Measurements from ENCODE around the gene PACRG. TPM values are rescaled to one million over a fixed set of nuclear protein-coding genes. Genes with fewer than 3 reads are reported as not detected.
A peak's percentile ranks its signal among the peaks of the same experiment; 100 is the strongest.

The PACRG gene
- total RNA-seq, 1 experiment from 2014 or later, result 0.26 TPM

GRCh38 chr6:162846723-162847122 lies 118.9 kb downstream of the PACRG start:
- Histone ChIP-seq H2BK15ac (ENCODE audit: low read depth, low read length) (no peak overlapping the region), H3K9ac (ENCODE audit: extremely low read depth, insufficient read length, low read length) (no peak overlapping the region), H2BK20ac (ENCODE audit: low read depth, low read length, poor library complexity, severe bottlenecking) (no peak overlapping the region), H3T11ph (ENCODE audit: low read length) (no peak overlapping the region), H3K18ac (ENCODE audit: insufficient read length, low read depth, low read length) (no peak overlapping the region), H3K56ac (ENCODE audit: insufficient read length, low read depth, low read length) (no peak overlapping the region), H4K5ac (ENCODE audit: insufficient read length, low read depth, low read length) (peak overlapping the region; percentile 25), H2AFZ (ENCODE audit: low read length) (no peak overlapping the region), H3K4ac (ENCODE audit: low read depth, low read length) (no peak overlapping the region), H3K27me3 (ENCODE audit: insufficient read depth, low read length) (no peaks in the 10 kb centered on the region), H4K8ac (replicated peaks; ENCODE audit: insufficient read length, low read depth, low read length) (no peak overlapping the region), H3K9me3 (ENCODE audit: control insufficient read depth, low read depth, low read length) (no peaks in the 10 kb centered on the region), H3K23me2 (ENCODE audit: insufficient read length, low read depth, low read length, poor library complexity, severe bottlenecking) (no peaks in the 10 kb centered on the region), H2BK120ac (ENCODE audit: low read depth, low read length, poor library complexity, severe bottlenecking) (no peak overlapping the region), H3K79me2 (ENCODE audit: insufficient read depth, low read length) (no peaks in the 10 kb centered on the region), H2BK12ac (ENCODE audit: insufficient read length, low read depth, low read length) (no peak overlapping the region), H3K27ac (ENCODE audit: insufficient read length, low read depth, low read length) (no peak overlapping the region), H4K20me1 (ENCODE audit: control insufficient read depth, insufficient read depth, insufficient read length) (no peaks in the 10 kb centered on the region), H4K91ac (ENCODE audit: insufficient read length, low read depth, low read length) (no peak overlapping the region), H3K79me1 (ENCODE audit: insufficient read depth, low read depth, low read length, poor library complexity, severe bottlenecking) (no peaks in the 10 kb centered on the region), H2BK5ac (ENCODE audit: insufficient read length, low read length) (no peak overlapping the region), H3K4me1 (ENCODE audit: insufficient read depth, low read length) (no peaks in the 10 kb centered on the region), H2AK5ac (ENCODE audit: insufficient read length, low read length) (no peak overlapping the region), H3K4me2 (ENCODE audit: insufficient read depth, insufficient read length, low read length) (no peak overlapping the region), H3K14ac (ENCODE audit: insufficient read depth, low read length) (no peak overlapping the region), H3K23ac (ENCODE audit: insufficient read length, low read depth, low read length) (no peak overlapping the region)
- WGBS (ENCODE audit: extremely low coverage, insufficient read length, low lambda C conversion rate), result no CpG with 5 or more reads among the region's 6 CpGs
- no peak overlapping the region for H3K4me3 Mint-ChIP-seq
- peaks cover 13% of the 10 kb centered on the region in 2 experiments for H3K4me1 Mint-ChIP-seq
- no peak for DNase-seq
- H3K9me3 Mint-ChIP-seq, result peaks cover 6 to 8% of the 10 kb centered on the region in 2 experiments
- no peak for TF ChIP-seq CTCF (conservative IDR thresholded peaks at IDR 0.05)
- no peak overlapping the region for H3K27ac Mint-ChIP-seq
- no peaks in the 10 kb centered on the region for H3K27me3 Mint-ChIP-seq (ENCODE audit: low read depth)
- peaks cover 4 to 6% (median 5%) of the 10 kb centered on the region in 3 experiments; a peak in 6 of 7 replicates for H3K36me3 Mint-ChIP-seq (ENCODE audit: insufficient read depth in 1 of 3, low read depth in 3 of 3)
